ENCODE data around the gene KCNJ11.

KCNJ11 gene

DNA sequence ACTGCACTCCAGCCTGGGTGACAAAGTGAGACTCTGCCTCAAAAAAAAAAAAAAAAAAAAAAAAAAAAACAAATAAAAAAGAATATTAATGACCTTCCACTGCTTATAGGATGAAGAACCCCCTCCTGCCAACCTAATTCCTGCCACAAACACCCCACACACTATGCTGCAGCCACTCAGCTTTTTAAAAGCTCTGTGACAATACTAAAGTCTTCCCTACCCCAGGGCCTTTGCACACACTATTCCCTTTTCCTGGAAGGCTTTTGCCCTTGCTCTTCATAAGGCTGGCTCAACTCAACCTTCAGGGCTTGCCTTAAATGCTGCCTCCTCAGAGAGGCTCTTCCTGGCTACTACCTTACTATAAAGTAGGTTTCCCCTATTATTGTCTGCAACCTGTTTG, 10.8 kb upstream of the KCNJ11 start:
- no peak overlapping the region for H3K27ac ChIP-seq (ENCODE audit: low read depth, low read length)
- no peak overlapping the region for H3K4me3 ChIP-seq (ENCODE audit: low read depth, low read length)
- no peaks in the 10 kb centered on the region for H3K36me3 ChIP-seq (ENCODE audit: control insufficient read depth, insufficient read depth, low read length)
- no peaks in the 10 kb centered on the region for H3K4me1 ChIP-seq (ENCODE audit: control insufficient read depth, insufficient read depth, low read length)
- no peaks in the 10 kb centered on the region for H3K9me3 ChIP-seq (ENCODE audit: control insufficient read depth, insufficient read depth, low read length)
- H3K9ac ChIP-seq (ENCODE audit: low read depth, low read length), result no peak overlapping the region
- no peaks in the 10 kb centered on the region for H3K27me3 ChIP-seq (ENCODE audit: control insufficient read depth, insufficient read depth, low read length)

DNA sequence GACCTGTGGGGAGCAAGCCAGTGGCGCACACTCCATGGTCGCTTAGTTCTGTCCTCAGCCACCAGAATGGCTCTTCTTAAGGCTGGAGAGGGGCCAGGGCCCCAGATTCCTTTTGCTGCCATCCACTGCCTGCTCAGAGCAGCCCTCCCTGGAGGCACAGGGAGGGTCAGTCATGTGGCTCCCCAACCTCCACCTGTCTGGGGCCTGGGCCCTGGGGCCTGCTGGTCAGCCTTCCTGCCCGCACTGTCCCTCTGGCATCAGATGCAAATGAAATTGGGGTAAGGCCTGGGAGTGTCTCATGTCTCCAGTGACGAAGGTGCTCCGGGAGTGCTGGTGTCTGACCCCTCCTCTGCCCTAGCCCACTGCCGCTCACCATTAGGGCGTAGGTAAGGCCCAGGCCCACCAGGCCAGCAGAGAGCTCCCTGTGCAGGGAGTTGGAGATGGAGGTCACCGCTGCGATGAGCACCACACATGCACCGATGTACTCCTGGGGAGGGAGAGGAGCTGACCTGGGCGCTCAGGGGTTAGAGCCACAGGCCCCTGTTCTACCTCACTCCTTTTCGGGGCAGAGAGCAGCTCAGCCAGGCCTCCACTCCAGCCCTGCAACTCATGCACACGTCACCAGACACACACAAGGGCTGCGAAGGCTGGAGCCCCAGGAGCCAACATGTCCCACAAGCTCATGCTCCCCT, 9.0 kb upstream of the KCNJ11 start:
- Histone ChIP-seq H3K9me3 (ENCODE audit: control insufficient read depth, insufficient read depth, low read length) (no peaks in the 10 kb centered on the region), H3K4me1 (ENCODE audit: control insufficient read depth, insufficient read depth, low read length) (no peaks in the 10 kb centered on the region), H3K27me3 (ENCODE audit: control insufficient read depth, insufficient read depth, low read length) (no peaks in the 10 kb centered on the region)

DNA sequence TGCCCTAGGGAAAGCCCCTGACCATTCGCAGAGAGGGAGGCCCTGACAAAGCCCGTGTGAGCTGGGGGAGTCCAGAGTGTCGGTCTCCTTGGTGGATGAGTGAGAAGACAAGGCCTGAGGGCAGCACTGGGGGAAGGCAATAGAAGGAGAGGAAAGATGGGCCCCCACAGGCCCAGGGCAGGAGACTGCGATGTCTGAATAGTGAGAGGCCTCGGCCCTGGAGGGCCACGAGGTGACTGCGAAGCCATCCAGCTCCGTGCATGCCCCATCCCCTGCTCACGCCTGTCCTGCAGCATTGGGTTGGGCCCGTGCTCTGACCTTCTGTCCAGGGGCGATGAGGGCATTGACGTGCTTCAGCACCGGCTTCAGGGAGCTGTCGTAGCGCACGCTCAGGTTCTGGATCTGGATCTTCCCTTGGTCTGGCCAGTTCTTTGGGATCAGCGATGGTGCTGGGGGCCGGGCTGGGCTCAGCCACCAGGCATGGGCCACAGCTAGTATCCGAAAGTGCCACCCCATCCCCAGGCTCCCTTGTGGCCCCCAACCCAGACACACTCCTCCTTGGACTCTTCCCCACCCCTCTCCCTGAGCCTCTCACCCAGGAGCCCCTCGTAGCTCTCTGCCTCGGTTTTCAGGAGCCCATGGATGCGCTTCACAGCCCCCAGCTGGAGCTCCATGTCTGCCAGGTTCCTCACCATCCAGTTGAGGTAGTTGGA, 8.3 kb upstream of the KCNJ11 start:
- Histone ChIP-seq H3K27ac (ENCODE audit: low read depth, low read length) (no peak overlapping the region), H3K27me3 (ENCODE audit: control insufficient read depth, insufficient read depth, low read length) (no peaks in the 10 kb centered on the region)

More for the DNA sequence above, 9.0 kb upstream of the KCNJ11 start:
- Histone ChIP-seq H3K4me3 (ENCODE audit: low read depth, low read length) (no peak overlapping the region), H3K9ac (ENCODE audit: low read depth, low read length) (no peak overlapping the region), H3K27ac (ENCODE audit: low read depth, low read length) (no peak overlapping the region), H3K36me3 (ENCODE audit: control insufficient read depth, insufficient read depth, low read length) (no peaks in the 10 kb centered on the region)

DNA sequence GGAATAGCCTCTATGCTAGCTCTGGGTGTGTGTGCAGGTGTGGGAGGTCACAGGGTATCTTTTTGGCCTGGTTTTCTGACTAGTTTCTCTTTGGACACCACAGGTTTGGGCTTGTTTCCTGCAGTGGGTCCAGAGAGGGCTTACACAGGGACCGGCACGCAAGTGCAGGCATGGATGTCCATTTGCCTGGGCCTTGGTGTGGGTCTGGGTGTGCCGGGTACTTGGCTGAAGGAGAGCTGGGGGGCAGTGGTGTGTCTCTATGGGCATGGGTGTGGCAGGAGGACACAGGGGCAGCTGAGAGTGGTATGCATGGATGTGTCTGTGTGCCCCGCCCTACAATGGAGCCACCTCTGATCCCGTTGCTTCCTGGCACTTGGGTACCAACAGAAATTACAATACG, 7.5 kb upstream of the KCNJ11 start:
- Histone ChIP-seq H3K4me1 (ENCODE audit: control insufficient read depth, insufficient read depth, low read length) (no peaks in the 10 kb centered on the region), H3K27me3 (ENCODE audit: control insufficient read depth, insufficient read depth, low read length) (no peaks in the 10 kb centered on the region), H3K27ac (ENCODE audit: low read depth, low read length) (no peak overlapping the region), H3K4me3 (ENCODE audit: low read depth, low read length) (no peak overlapping the region), H3K9ac (ENCODE audit: low read depth, low read length) (no peak overlapping the region), H3K9me3 (ENCODE audit: control insufficient read depth, insufficient read depth, low read length) (no peaks in the 10 kb centered on the region), H3K36me3 (ENCODE audit: control insufficient read depth, insufficient read depth, low read length) (no peaks in the 10 kb centered on the region)

More for the DNA sequence above, 8.3 kb upstream of the KCNJ11 start:
- no peak overlapping the region for H3K4me3 ChIP-seq (ENCODE audit: low read depth, low read length)
- H3K36me3 ChIP-seq (ENCODE audit: control insufficient read depth, insufficient read depth, low read length), result no peaks in the 10 kb centered on the region
- H3K9me3 ChIP-seq (ENCODE audit: control insufficient read depth, insufficient read depth, low read length), result no peaks in the 10 kb centered on the region
- no peaks in the 10 kb centered on the region for H3K4me1 ChIP-seq (ENCODE audit: control insufficient read depth, insufficient read depth, low read length)
- H3K9ac ChIP-seq (ENCODE audit: low read depth, low read length), result no peak overlapping the region

DNA sequence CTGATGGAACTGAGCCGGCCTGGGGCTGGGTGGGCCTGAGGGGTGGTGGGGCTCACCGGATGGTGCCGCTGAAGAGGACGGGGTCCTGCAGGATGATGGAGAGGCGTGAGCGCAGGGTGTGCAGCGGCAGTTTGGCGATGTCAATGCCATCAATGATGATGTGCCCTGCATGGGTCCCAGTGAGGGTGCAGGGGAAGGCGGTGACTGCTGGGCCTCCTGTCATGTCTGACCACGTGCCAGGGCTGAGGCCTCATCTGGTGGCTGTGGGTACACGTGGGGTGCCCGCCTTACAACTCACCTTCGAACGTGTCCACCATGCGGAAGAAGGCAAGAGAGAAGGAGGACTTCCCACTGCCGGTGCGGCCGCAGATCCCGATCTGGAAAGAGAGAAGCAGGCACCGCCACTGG, 7.1 kb upstream of the KCNJ11 start:
- H3K9me3 ChIP-seq (ENCODE audit: control insufficient read depth, insufficient read depth, low read length), result no peaks in the 10 kb centered on the region
- H3K27ac ChIP-seq (ENCODE audit: low read depth, low read length), result no peak overlapping the region
- no peaks in the 10 kb centered on the region for H3K4me1 ChIP-seq (ENCODE audit: control insufficient read depth, insufficient read depth, low read length)
- H3K4me3 ChIP-seq (ENCODE audit: low read depth, low read length), result no peak overlapping the region
- H3K36me3 ChIP-seq (ENCODE audit: control insufficient read depth, insufficient read depth, low read length), result no peaks in the 10 kb centered on the region
- H3K27me3 ChIP-seq (ENCODE audit: control insufficient read depth, insufficient read depth, low read length), result no peaks in the 10 kb centered on the region
- no peak overlapping the region for H3K9ac ChIP-seq (ENCODE audit: low read depth, low read length)

DNA sequence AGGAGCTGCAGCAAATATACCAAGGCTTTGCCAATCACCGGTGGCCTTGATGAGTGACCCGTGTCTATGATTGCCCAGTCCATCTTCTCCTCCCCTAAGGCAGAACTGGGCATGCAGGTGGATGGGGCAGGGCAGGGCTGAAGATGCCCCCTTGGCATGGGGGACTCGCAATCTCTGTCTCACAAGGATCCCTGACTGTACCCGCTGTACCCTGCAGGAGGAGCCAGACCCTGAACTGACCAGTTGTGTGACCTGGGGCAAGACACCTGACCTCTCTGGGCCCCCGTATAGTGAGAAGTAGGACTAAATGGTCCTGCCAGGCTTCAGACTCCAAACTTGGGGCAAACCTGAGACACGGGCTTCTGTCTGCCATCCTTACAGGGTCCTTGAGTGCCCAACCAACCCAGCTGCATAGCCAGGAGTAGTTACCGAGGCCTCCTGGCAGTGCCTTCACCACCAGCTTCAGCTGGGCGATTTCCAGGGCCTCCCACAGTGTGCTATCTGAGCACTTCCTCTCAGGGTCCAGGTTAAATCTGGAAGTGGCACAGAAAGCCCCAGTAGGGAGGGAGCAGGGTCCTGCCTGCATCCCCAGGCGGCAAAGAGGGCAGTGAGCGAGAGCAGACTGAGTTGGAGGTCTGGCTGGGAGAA, 6.4 kb upstream of the KCNJ11 start:
- H3K36me3 ChIP-seq (ENCODE audit: control insufficient read depth, insufficient read depth, low read length), result no peaks in the 10 kb centered on the region
- H3K27me3 ChIP-seq (ENCODE audit: control insufficient read depth, insufficient read depth, low read length), result no peaks in the 10 kb centered on the region; the same call in 1 of the 2 replicates
- H3K27ac ChIP-seq (ENCODE audit: low read depth, low read length), result no peak overlapping the region
- no peak overlapping the region for H3K4me3 ChIP-seq (ENCODE audit: low read depth, low read length)
- peaks cover 3% of the 10 kb centered on the region; the same call in 1 of the 2 replicates for H3K4me1 ChIP-seq (ENCODE audit: control insufficient read depth, insufficient read depth, low read length)
- no peak overlapping the region for H3K9ac ChIP-seq (ENCODE audit: low read depth, low read length)
- H3K9me3 ChIP-seq (ENCODE audit: control insufficient read depth, insufficient read depth, low read length), result no peaks in the 10 kb centered on the region

DNA sequence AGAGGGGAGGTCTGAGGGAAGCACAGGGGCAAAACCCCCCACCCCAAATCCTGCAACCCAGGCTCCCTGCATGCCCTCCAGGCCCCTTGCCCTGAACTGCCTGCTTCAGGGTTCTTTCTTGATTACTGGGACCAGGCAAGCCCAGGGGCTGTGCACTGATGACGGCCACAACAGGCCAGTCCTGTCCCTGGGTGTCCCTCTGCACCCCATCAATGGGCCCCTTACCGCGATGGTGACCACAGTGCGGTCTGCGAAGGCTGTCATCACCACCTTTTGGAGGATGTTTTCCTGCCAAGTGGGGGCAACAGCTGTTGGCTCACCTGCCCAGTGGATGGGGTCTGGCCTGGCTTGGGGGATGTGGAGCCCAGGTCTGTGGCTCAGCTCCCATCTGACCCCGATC, 5.0 kb upstream of the KCNJ11 start:
- no peaks in the 10 kb centered on the region; the same call in 1 of the 2 replicates for H3K27me3 ChIP-seq (ENCODE audit: control insufficient read depth, insufficient read depth, low read length)
- no peak overlapping the region for H3K27ac ChIP-seq (ENCODE audit: low read depth, low read length)
- peaks cover 5% of the 10 kb centered on the region; the same call in 1 of the 2 replicates for H3K4me1 ChIP-seq (ENCODE audit: control insufficient read depth, insufficient read depth, low read length)
- no peak overlapping the region for H3K9ac ChIP-seq (ENCODE audit: low read depth, low read length)
- H3K9me3 ChIP-seq (ENCODE audit: control insufficient read depth, insufficient read depth, low read length), result no peaks in the 10 kb centered on the region
- no peak overlapping the region for H3K4me3 ChIP-seq (ENCODE audit: low read depth, low read length)
- no peaks in the 10 kb centered on the region for H3K36me3 ChIP-seq (ENCODE audit: control insufficient read depth, insufficient read depth, low read length)

DNA sequence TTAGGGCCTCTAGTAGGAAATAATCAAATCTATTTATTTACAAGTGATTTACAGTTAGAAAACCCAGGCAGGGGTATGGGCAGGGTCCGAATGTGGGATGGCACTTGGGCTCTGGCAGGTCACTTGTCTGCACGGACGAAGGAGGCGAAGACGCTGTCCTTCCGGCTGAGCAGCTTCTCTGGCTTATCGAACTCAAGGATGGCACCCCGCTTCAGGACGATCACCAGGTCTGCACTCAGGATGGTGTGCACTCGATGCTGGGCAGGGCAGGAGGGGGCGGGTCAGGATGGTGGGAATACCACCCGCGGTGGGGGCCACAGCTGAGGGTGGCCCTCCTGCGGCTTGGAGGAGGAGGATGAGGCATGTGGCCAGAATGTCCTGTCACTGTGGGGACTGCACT, 4.4 kb upstream of the KCNJ11 start:
- H3K4me3 ChIP-seq (ENCODE audit: low read depth, low read length), result no peak overlapping the region
- H3K4me1 ChIP-seq (ENCODE audit: control insufficient read depth, insufficient read depth, low read length), result peaks cover 5% of the 10 kb centered on the region; the same call in 1 of the 2 replicates
- H3K27me3 ChIP-seq (ENCODE audit: control insufficient read depth, insufficient read depth, low read length), result peaks cover under 1% of the 10 kb centered on the region; the same call in 1 of the 2 replicates
- H3K9me3 ChIP-seq (ENCODE audit: control insufficient read depth, insufficient read depth, low read length), result no peaks in the 10 kb centered on the region
- H3K27ac ChIP-seq (ENCODE audit: low read depth, low read length), result no peak overlapping the region
- H3K9ac ChIP-seq (ENCODE audit: low read depth, low read length), result no peak overlapping the region
- H3K36me3 ChIP-seq (ENCODE audit: control insufficient read depth, insufficient read depth, low read length), result no peaks in the 10 kb centered on the region

DNA sequence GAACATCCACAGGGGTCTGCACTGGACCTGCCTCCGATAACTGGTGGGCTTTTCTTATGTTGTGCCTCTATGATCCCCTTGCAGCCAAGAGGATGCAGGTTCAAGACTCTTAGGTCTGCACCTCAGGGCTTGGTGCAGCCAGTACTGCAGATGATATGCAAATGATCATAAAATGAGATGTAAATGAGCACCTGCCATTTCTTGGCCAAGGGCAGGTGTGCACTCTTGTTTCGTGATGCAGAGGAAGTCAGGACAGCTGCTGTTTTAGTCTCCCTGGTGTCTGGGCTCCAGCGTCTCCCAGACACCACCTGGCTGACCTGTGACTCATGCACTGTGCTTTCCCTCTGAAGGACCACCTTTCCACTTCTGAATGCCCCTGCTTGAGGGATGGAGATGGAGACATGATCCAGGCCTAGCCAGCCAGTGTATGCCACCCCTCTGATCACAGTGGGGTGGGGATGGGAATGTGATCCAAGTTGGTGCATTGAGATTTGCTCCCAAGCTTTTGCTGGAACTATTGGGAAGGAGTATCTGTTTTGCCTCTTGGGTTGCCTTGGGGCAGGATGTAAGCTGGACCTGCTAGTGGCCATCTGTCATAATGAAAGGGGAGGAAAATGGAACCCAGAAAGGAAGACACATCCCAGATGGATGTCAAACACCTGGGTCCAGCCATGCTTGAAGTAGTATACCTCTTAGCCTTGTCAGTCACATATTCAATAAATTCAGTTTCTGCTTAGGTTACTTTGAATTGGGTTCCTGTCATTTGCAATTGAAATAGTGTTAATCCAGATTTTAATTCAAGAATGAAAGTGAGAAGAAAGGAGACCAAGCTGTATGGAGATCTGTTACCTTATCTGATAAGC, 3.3 kb upstream of the KCNJ11 start:
- H3K27ac ChIP-seq (ENCODE audit: low read depth, low read length), result no peak overlapping the region
- H3K27me3 ChIP-seq (ENCODE audit: control insufficient read depth, insufficient read depth, low read length), result peaks cover 5% of the 10 kb centered on the region
- H3K4me3 ChIP-seq (ENCODE audit: low read depth, low read length), result no peak overlapping the region
- H3K36me3 ChIP-seq (ENCODE audit: control insufficient read depth, insufficient read depth, low read length), result no peaks in the 10 kb centered on the region
- H3K4me1 ChIP-seq (ENCODE audit: control insufficient read depth, insufficient read depth, low read length), result peaks cover 5% of the 10 kb centered on the region; the same call in 1 of the 2 replicates
- no peaks in the 10 kb centered on the region for H3K9me3 ChIP-seq (ENCODE audit: control insufficient read depth, insufficient read depth, low read length)
- no peak overlapping the region for H3K9ac ChIP-seq (ENCODE audit: low read depth, low read length)

DNA sequence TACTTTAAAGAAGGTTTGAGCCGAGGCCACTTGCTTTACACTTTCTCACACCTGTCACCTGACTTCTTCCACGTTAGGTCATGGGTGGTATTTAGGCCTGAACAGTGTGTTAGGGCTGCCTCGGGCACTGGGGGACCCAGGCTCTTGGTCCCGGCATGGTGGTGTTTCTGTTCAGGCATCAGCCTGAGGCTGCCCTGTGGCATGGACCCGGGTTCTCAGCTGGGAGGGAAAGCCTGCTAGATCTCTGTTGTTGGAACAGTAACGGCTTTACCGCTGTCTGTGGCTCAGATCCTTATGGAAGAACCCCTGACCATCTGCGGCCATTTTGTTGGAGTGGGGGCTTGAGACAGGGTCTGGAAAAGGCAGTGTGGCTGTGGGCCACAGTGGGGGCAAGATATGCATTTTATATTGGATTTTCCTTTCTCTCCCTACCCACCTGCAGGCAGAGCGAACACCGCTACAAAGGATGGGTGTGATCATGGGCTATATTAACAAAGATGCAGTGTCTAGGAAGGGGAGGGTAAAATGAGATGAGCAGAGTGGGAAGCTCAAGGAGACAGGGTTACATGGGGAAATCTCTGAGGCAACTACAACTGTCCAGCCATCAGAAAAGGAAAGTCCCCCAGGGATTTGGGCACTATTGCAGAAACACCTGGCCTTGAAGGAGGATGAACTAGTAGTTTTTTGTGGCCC, 1.6 kb upstream of the KCNJ11 start:
- H3K36me3 ChIP-seq (ENCODE audit: control insufficient read depth, insufficient read depth, low read length), result no peaks in the 10 kb centered on the region
- no peak overlapping the region for H3K27ac ChIP-seq (ENCODE audit: low read depth, low read length)
- H3K4me1 ChIP-seq (ENCODE audit: control insufficient read depth, insufficient read depth, low read length), result peaks cover 5% of the 10 kb centered on the region; the same call in 1 of the 2 replicates
- no peak overlapping the region for H3K9ac ChIP-seq (ENCODE audit: low read depth, low read length)
- H3K4me3 ChIP-seq (ENCODE audit: low read depth, low read length), result peak overlapping the region; percentile 73
- peaks cover 5% of the 10 kb centered on the region for H3K27me3 ChIP-seq (ENCODE audit: control insufficient read depth, insufficient read depth, low read length)
- no peaks in the 10 kb centered on the region for H3K9me3 ChIP-seq (ENCODE audit: control insufficient read depth, insufficient read depth, low read length)
